ENCODE data around the gene ALDH3B1. TPM values are rescaled to one million over a fixed set of nuclear protein-coding genes. Genes with fewer than 3 reads are reported as not detected.

ALDH3B1 gene
- total and polyA plus RNA-seq, 9 of the 15 experiments (the other 6 are each of a cell fraction or from before 2014, with no cell fraction given): 0.01 to 0.35 (median 0.07) TPM; not detected in 2

GRCh38 chr11:68049509-68050370, 39.6 kb downstream of the ALDH3B1 start:
- no peak for ATAC-seq
- Histone ChIP-seq H3K9me3 (replicated peaks; ENCODE audit: control insufficient read depth, insufficient read depth, low read depth, low read length) (no peaks in the 10 kb centered on the region), H3K36me3 (ENCODE audit: control insufficient read depth, insufficient read depth, low read length) (peaks cover 87% of the 10 kb centered on the region; the same call in 2 of the 3 replicates), H3K4me1 (replicated peaks in 1 of 2; ENCODE audit: control insufficient read depth in 2 of 2, insufficient read depth in 2 of 2, low read length in 2 of 2) (peaks cover 0 to 35% of the 10 kb centered on the region in 2 experiments; a peak in 1 of 5 replicates), H3K4me2 (ENCODE audit: insufficient read depth, low read length) (no peak overlapping the region), H3K4me3 (no peak overlapping the region), H2AFZ (ENCODE audit: low read depth, low read length) (no peak overlapping the region), H4K20me1 (replicated peaks; ENCODE audit: control insufficient read depth, insufficient read depth, low read length) (no peaks in the 10 kb centered on the region; the same call in 1 of the 2 replicates), H3K27me3 (ENCODE audit: control insufficient read depth in 2 of 2, insufficient read depth in 2 of 2, low read length in 2 of 2) (no peaks in the 10 kb centered on the region), H3K9ac (ENCODE audit: insufficient read depth in 1 of 2, low read depth in 2 of 2, low read length in 2 of 2) (no peak overlapping the region; a peak in 1 of 4 replicates), H3K9me1 (ENCODE audit: control insufficient read depth, insufficient read depth, low read length) (no peaks in the 10 kb centered on the region), H3K79me2 (ENCODE audit: control insufficient read depth, insufficient read depth, low read length) (no peaks in the 10 kb centered on the region), H3K27ac (ENCODE audit: extremely low read depth, low read depth, low read length) (no peak overlapping the region)
- in situ Hi-C loops (cut with MboI) (no loop called here), intact Hi-C loops (cut with micrococcal nuclease) (no loop called here)
- TSS peak; percentile 22 for BruUV-seq (replicated peaks)
- WGBS (ENCODE audit: insufficient coverage, low coverage, missing lambda C conversion rate): 91% methylated on average over 12 of the region's 40 CpGs
- no peak for FAIRE-seq
- ChIA-PET POLR2A (interaction anchor here (0.6 to 1.1 kb wide), 2 partner anchors 15 to 332 kb away, joined by 3 read pairs; no protein-coding TSS in a partner anchor), CTCF (ENCODE audit: low intra/inter-chr PET ratio) (interaction anchor here (0.6 kb wide), 1 partner anchor 247 kb away, joined by 3 read pairs; no protein-coding TSS in a partner anchor)
- no peak for DNase-seq (ENCODE audit: extremely low read depth in 1 of 4, low spot score in 3 of 4)
- TF ChIP-seq, protein P1, sequence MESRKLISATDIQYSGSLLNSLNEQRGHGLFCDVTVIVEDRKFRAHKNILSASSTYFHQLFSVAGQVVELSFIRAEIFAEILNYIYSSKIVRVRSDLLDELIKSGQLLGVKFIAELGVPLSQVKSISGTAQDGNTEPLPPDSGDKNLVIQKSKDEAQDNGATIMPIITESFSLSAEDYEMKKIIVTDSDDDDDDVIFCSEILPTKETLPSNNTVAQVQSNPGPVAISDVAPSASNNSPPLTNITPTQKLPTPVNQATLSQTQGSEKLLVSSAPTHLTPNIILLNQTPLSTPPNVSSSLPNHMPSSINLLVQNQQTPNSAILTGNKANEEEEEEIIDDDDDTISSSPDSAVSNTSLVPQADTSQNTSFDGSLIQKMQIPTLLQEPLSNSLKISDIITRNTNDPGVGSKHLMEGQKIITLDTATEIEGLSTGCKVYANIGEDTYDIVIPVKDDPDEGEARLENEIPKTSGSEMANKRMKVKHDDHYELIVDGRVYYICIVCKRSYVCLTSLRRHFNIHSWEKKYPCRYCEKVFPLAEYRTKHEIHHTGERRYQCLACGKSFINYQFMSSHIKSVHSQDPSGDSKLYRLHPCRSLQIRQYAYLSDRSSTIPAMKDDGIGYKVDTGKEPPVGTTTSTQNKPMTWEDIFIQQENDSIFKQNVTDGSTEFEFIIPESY (CRISPR knock-in tag; IDR thresholded peaks at IDR 0.05): peak; percentile 75
- TF ChIP-seq VEZF1 (CRISPR knock-in tag; IDR thresholded peaks at IDR 0.05): no peak
- no peak for TF ChIP-seq NR2C1 (IDR thresholded peaks at IDR 0.05)
- TF ChIP-seq NR2C1 (tag; IDR thresholded peaks at IDR 0.05): no peak
- TF ChIP-seq, protein P2, sequence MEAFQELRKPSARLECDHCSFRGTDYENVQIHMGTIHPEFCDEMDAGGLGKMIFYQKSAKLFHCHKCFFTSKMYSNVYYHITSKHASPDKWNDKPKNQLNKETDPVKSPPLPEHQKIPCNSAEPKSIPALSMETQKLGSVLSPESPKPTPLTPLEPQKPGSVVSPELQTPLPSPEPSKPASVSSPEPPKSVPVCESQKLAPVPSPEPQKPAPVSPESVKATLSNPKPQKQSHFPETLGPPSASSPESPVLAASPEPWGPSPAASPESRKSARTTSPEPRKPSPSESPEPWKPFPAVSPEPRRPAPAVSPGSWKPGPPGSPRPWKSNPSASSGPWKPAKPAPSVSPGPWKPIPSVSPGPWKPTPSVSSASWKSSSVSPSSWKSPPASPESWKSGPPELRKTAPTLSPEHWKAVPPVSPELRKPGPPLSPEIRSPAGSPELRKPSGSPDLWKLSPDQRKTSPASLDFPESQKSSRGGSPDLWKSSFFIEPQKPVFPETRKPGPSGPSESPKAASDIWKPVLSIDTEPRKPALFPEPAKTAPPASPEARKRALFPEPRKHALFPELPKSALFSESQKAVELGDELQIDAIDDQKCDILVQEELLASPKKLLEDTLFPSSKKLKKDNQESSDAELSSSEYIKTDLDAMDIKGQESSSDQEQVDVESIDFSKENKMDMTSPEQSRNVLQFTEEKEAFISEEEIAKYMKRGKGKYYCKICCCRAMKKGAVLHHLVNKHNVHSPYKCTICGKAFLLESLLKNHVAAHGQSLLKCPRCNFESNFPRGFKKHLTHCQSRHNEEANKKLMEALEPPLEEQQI (IDR thresholded peaks at IDR 0.05): no peak
- TF ChIP-seq POLR2G (IDR thresholded peaks at IDR 0.05; ENCODE audit: low read depth, low read length): peak; percentile 63; the same call in 1 of the 2 replicates
- TF ChIP-seq, protein P3, sequence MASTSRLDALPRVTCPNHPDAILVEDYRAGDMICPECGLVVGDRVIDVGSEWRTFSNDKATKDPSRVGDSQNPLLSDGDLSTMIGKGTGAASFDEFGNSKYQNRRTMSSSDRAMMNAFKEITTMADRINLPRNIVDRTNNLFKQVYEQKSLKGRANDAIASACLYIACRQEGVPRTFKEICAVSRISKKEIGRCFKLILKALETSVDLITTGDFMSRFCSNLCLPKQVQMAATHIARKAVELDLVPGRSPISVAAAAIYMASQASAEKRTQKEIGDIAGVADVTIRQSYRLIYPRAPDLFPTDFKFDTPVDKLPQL (IDR thresholded peaks at IDR 0.05; ENCODE audit: extremely low read depth, insufficient read length): no peak
- no peak for TF ChIP-seq KHSRP (IDR thresholded peaks at IDR 0.05)
- TF ChIP-seq GATA2 (CRISPR knock-in tag; IDR thresholded peaks at IDR 0.05): no peak
- TF ChIP-seq ZSCAN29 (IDR thresholded peaks at IDR 0.05): no peak
- peak; percentile 54; the same call in 1 of the 2 replicates for TF ChIP-seq RBFOX2 (IDR thresholded peaks at IDR 0.05; ENCODE audit: low read depth, low read length)
- no peak for TF ChIP-seq C11orf30 (IDR thresholded peaks at IDR 0.05; ENCODE audit: low read depth)

Data from K562 (cell line).